ENCODE measurements around the gene COL7A1. TPM values are rescaled to one million over a fixed set of nuclear protein-coding genes. Genes with fewer than 3 reads are reported as not detected.

The COL7A1 gene
- total and polyA plus RNA-seq, 2 donors (not counting 1 experiment from before 2014, with no cell fraction given) = 0.75 to 2.1 TPM

DNA sequence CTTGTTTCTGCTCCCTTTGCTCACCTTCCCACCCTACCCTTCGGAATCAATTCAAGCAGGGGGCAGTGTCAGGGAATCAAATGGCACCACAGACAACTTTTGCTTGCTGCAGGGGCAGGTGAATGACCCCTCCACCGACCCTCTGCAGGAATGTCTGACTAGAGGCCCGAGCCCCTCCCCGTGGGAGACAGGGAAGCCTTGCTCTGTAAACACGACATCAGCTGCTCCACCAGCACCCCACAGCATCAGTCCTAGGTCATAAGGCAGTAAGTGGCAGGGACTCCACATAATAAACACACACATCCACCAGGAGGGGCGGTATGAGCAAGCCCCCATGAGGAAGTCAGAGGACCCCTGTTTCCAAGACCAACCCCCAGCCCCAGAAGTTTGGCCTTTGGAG is 42.2 kb upstream of the COL7A1 start:
- no peaks in the 10 kb centered on the region for H3K9me3 Mint-ChIP-seq (ENCODE audit: insufficient read depth)
- Histone ChIP-seq H3K4me3 (ENCODE audit: control extremely low read depth in 1 of 5, extremely low read depth in 1 of 5, insufficient read depth in 1 of 5, low read depth in 2 of 5, low read length in 4 of 5) (no peak overlapping the region), H3K4me1 (ENCODE audit: control insufficient read depth in 2 of 2, insufficient read depth in 2 of 2, low read length in 2 of 2) (peaks cover 11 to 17% of the 10 kb centered on the region in 2 donors), H4K20me1 (ENCODE audit: control insufficient read depth, insufficient read depth, low read length, poor library complexity, severe bottlenecking) (no peaks in the 10 kb centered on the region), H3K36me3 (replicated peaks in 1 of 2; ENCODE audit: control extremely low read depth in 1 of 2, control insufficient read depth in 1 of 2, extremely low read depth in 1 of 2, insufficient read depth in 2 of 2, low read length in 1 of 2) (no peaks in the 10 kb centered on the region), H2AFZ (ENCODE audit: insufficient read depth, low read depth, low read length, poor library complexity, severe bottlenecking) (no peak overlapping the region), H3K27me3 (replicated peaks in 1 of 4; ENCODE audit: control extremely low read depth in 1 of 4, control insufficient read depth in 3 of 4, insufficient read depth in 4 of 4, low read length in 3 of 4) (peaks cover 0 to 10% (median 0%) of the 10 kb centered on the region in 4 experiments), H3K79me2 (ENCODE audit: control insufficient read depth, insufficient read depth, low read length) (no peaks in the 10 kb centered on the region), H3K27ac (ENCODE audit: low read length in 2 of 2) (no peak overlapping the region), H3K4me2 (replicated peaks; ENCODE audit: low read depth, low read length, poor library complexity, severe bottlenecking) (no peak overlapping the region), H3K9ac (ENCODE audit: low read length) (no peak overlapping the region), H3K9me3 (ENCODE audit: control extremely low read depth in 1 of 3, control insufficient read depth in 2 of 3, insufficient read depth in 1 of 3, low read length in 2 of 3) (no peaks in the 10 kb centered on the region)
- no peaks in the 10 kb centered on the region for H3K27me3 Mint-ChIP-seq
- WGBS (ENCODE audit: insufficient coverage) = 100% methylated on average over 6 of the region's 6 CpGs
- TF ChIP-seq EZH2 (IDR thresholded peaks at IDR 0.05; ENCODE audit: borderline replicate concordance, insufficient read depth, low read depth, low read length, poor library complexity, severe bottlenecking) = no peak
- TF ChIP-seq, protein P1, sequence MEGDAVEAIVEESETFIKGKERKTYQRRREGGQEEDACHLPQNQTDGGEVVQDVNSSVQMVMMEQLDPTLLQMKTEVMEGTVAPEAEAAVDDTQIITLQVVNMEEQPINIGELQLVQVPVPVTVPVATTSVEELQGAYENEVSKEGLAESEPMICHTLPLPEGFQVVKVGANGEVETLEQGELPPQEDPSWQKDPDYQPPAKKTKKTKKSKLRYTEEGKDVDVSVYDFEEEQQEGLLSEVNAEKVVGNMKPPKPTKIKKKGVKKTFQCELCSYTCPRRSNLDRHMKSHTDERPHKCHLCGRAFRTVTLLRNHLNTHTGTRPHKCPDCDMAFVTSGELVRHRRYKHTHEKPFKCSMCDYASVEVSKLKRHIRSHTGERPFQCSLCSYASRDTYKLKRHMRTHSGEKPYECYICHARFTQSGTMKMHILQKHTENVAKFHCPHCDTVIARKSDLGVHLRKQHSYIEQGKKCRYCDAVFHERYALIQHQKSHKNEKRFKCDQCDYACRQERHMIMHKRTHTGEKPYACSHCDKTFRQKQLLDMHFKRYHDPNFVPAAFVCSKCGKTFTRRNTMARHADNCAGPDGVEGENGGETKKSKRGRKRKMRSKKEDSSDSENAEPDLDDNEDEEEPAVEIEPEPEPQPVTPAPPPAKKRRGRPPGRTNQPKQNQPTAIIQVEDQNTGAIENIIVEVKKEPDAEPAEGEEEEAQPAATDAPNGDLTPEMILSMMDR (IDR thresholded peaks at IDR 0.05) = no peak
- POLR2A ChIA-PET = no interaction called here
- intact Hi-C loops (cut with micrococcal nuclease) = no loop called here
- CTCF ChIA-PET = no interaction called here
- H3K4me1 Mint-ChIP-seq = peaks cover 13% of the 10 kb centered on the region
- DNase-seq (no peak), ATAC-seq (ENCODE audit: low read depth) (no peak)
- peak overlapping the region; percentile 89 for H3K4me3 Mint-ChIP-seq
- no peak overlapping the region for H3K27ac Mint-ChIP-seq

- peak overlapping the region in 4 of 5 experiments; percentile 75 to 84 (median 78) for H3K4me3 ChIP-seq (ENCODE audit: control extremely low read depth in 1 of 5, extremely low read depth in 1 of 5, insufficient read depth in 1 of 5, low read depth in 2 of 5, low read length in 4 of 5)
Observed at GRCh38 chr3:48636149-48636655, 41.1 kb upstream of the COL7A1 start.

More at GRCh38 chr3:48636149-48636655, 41.1 kb upstream of the COL7A1 start:
- Histone ChIP-seq H4K20me1 (ENCODE audit: control insufficient read depth, insufficient read depth, low read length, poor library complexity, severe bottlenecking) (no peaks in the 10 kb centered on the region), H2AFZ (ENCODE audit: insufficient read depth, low read depth, low read length, poor library complexity, severe bottlenecking) (peak overlapping the region; percentile 95), H3K9me3 (ENCODE audit: control extremely low read depth in 1 of 3, control insufficient read depth in 2 of 3, insufficient read depth in 1 of 3, low read length in 2 of 3) (no peaks in the 10 kb centered on the region), H3K79me2 (ENCODE audit: control insufficient read depth, insufficient read depth, low read length) (no peaks in the 10 kb centered on the region), H3K4me2 (replicated peaks; ENCODE audit: low read depth, low read length, poor library complexity, severe bottlenecking) (peak overlapping the region; percentile 98), H3K36me3 (replicated peaks in 1 of 2; ENCODE audit: control extremely low read depth in 1 of 2, control insufficient read depth in 1 of 2, extremely low read depth in 1 of 2, insufficient read depth in 2 of 2, low read length in 1 of 2) (no peaks in the 10 kb centered on the region), H3K9ac (ENCODE audit: low read length) (peak overlapping the region; percentile 80), H3K4me1 (ENCODE audit: control insufficient read depth in 2 of 2, insufficient read depth in 2 of 2, low read length in 2 of 2) (peaks cover 11 to 17% of the 10 kb centered on the region in 2 donors), H3K27ac (ENCODE audit: low read length in 2 of 2) (no peak overlapping the region), H3K27me3 (replicated peaks in 1 of 4; ENCODE audit: control extremely low read depth in 1 of 4, control insufficient read depth in 3 of 4, insufficient read depth in 4 of 4, low read length in 3 of 4) (peaks cover 0 to 2% (median 0%) of the 10 kb centered on the region in 4 experiments)
- no peak for ATAC-seq (ENCODE audit: low read depth)
- Mint-ChIP-seq H3K27me3 (no peaks in the 10 kb centered on the region), H3K4me3 (peak overlapping the region; percentile 89), H3K9me3 (ENCODE audit: insufficient read depth) (no peaks in the 10 kb centered on the region), H3K27ac (no peak overlapping the region), H3K4me1 (peaks cover 13% of the 10 kb centered on the region)
- no peak for DNase-seq
- TF ChIP-seq EZH2 (IDR thresholded peaks at IDR 0.05; ENCODE audit: borderline replicate concordance, insufficient read depth, low read depth, low read length, poor library complexity, severe bottlenecking) = no peak
- TF ChIP-seq, protein P1 (IDR thresholded peaks at IDR 0.05) = no peak
- intact Hi-C loops (cut with micrococcal nuclease) = no loop called here
- ChIA-PET POLR2A (interaction anchor here (1.2 kb wide), 1 partner anchor 458 kb away, joined by 3 read pairs; the partner anchor contains the start of gene QRICH1), CTCF (interaction anchor here (0.9 to 1.8 kb wide), 3 partner anchors 20 to 50 kb away, joined by 3 to 7 read pairs (median 5); partner anchors contain the start of genes NCKIPSD and UQCRC1)
- 0% methylated on average over 1 of the region's 10 CpGs for WGBS (ENCODE audit: insufficient coverage)

Measured in B cell (primary cell).